Measurements from ENCODE around the gene GNAZ. TPM values are rescaled to one million over a fixed set of nuclear protein-coding genes. Genes with fewer than 3 reads are reported as not detected.

Gene GNAZ
- total RNA-seq, 4 donors from 2014 or later = 5.6 to 21.6 (median 12.1) TPM

GRCh38 chr22:23122992-23123803, 52.9 kb downstream of the GNAZ start:
- H3K36me3 ChIP-seq = no peaks in the 10 kb centered on the region
- no peak overlapping the region for H3K27ac ChIP-seq
- DNase-seq = no peak
- no peaks in the 10 kb centered on the region for H3K9me3 ChIP-seq
- TF ChIP-seq, protein P1, sequence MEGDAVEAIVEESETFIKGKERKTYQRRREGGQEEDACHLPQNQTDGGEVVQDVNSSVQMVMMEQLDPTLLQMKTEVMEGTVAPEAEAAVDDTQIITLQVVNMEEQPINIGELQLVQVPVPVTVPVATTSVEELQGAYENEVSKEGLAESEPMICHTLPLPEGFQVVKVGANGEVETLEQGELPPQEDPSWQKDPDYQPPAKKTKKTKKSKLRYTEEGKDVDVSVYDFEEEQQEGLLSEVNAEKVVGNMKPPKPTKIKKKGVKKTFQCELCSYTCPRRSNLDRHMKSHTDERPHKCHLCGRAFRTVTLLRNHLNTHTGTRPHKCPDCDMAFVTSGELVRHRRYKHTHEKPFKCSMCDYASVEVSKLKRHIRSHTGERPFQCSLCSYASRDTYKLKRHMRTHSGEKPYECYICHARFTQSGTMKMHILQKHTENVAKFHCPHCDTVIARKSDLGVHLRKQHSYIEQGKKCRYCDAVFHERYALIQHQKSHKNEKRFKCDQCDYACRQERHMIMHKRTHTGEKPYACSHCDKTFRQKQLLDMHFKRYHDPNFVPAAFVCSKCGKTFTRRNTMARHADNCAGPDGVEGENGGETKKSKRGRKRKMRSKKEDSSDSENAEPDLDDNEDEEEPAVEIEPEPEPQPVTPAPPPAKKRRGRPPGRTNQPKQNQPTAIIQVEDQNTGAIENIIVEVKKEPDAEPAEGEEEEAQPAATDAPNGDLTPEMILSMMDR (IDR thresholded peaks at IDR 0.05) = no peak
- TF ChIP-seq POLR2A (IDR thresholded peaks at IDR 0.05) = no peak
- intact Hi-C loops (cut with DNase I; ENCODE audit: low total_unique reads) = loop anchor here (10.0 kb wide), 1 partner anchor 168 kb away; no protein-coding TSS in a partner anchor
- no peak overlapping the region for H3K4me3 ChIP-seq
- no peaks in the 10 kb centered on the region for H3K27me3 ChIP-seq
- H3K4me1 ChIP-seq = no peaks in the 10 kb centered on the region

GRCh38 chr22:23123804-23124254, 53.5 kb downstream of the GNAZ start:
- no peak for TF ChIP-seq POLR2A (IDR thresholded peaks at IDR 0.05)
- TF ChIP-seq, protein P1 (IDR thresholded peaks at IDR 0.05) = no peak
- H3K36me3 ChIP-seq = no peaks in the 10 kb centered on the region
- no peaks in the 10 kb centered on the region for H3K27me3 ChIP-seq
- no peak overlapping the region for H3K27ac ChIP-seq
- no peaks in the 10 kb centered on the region for H3K9me3 ChIP-seq
- DNase-seq = no peak
- H3K4me3 ChIP-seq = no peak overlapping the region
- no peaks in the 10 kb centered on the region for H3K4me1 ChIP-seq
- intact Hi-C loops (cut with DNase I; ENCODE audit: low total_unique reads) = loop anchor here (10.0 kb wide), 1 partner anchor 169 kb away; no protein-coding TSS in a partner anchor

DNA sequence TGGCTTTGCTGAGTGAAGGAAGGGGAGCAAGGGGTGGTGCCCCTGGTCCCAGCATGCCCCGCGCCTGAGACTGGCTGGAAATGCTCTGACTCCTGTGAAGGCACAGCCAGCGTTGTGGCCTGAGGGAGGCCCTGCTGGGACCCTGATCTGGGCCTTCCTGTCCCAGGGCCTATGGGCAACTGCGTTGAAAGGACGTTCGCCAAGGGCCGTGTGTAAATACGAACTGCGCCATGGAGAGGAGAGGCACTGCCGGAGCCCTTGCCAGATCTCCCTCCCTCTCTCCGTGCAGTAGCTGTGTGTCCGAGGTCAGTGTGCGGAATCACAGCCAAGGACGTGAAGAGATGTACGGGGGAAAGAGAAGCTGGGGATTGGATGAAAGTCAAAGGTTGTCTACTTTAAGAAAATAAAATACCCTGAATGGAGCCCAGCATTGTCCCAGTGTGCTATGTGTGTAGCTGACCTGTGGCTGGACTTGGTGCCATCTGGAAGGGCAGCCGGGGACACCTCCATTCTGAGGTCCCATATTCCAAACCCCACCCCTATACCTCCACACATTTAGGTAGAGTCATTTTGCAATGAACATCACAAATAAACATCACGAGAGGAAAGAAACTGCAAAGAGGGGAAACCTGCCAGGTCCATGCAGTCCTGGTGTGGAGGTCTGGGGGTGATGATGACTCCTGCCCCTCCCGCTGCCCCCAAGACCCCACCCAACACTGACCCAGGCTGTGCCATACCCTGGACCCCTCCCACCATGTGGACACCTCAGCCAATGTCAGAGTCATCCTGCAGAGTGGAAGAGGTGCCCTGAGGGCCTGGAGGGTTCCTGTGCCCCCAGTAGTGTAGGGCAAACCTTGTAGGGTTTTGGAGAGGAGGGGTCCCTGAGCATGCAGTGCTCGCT, 54.5 kb downstream of the GNAZ start:
- no peak overlapping the region for H3K27ac ChIP-seq
- intact Hi-C loops (cut with DNase I; ENCODE audit: low total_unique reads) = loop anchor here (10.0 kb wide), 1 partner anchor 170 kb away; no protein-coding TSS in a partner anchor
- DNase-seq = no peak
- no peaks in the 10 kb centered on the region for H3K4me1 ChIP-seq
- H3K27me3 ChIP-seq = no peaks in the 10 kb centered on the region
- H3K9me3 ChIP-seq = no peaks in the 10 kb centered on the region
- TF ChIP-seq POLR2A (IDR thresholded peaks at IDR 0.05) = no peak
- TF ChIP-seq, protein P1 (IDR thresholded peaks at IDR 0.05) = no peak
- H3K36me3 ChIP-seq = no peaks in the 10 kb centered on the region
- no peak overlapping the region for H3K4me3 ChIP-seq

DNA sequence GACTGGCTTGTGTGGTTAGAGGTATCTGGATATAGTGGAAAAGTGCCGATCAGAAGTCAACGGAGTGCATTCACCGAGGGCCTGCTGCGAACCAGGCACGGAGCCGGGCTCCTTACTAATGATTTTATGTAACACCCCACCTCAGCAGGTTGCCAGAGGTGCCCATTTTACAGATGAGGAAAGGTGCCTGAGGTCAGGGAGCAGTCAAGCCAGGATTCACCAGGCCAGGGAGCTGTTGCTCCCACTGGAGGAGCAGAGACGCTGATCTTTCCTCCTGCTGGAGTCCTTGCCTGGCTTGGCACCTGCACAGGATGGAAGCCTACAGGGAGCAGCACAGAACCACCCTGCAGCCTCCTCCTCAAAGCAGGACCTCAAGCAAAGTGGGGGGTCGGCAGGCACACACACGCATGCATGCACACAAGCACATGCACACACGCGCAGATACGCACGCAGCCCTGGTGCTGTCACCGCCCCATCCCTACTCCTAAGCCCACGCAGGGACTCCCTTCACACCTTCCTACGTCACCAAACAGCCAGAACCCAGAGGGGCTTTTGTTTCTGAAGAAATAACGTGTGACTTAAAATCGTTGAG, 55.3 kb downstream of the GNAZ start:
- no peaks in the 10 kb centered on the region for H3K4me1 ChIP-seq
- H3K36me3 ChIP-seq = no peaks in the 10 kb centered on the region
- H3K27me3 ChIP-seq = no peaks in the 10 kb centered on the region
- no peak overlapping the region for H3K27ac ChIP-seq
- H3K9me3 ChIP-seq = no peaks in the 10 kb centered on the region
- intact Hi-C loops (cut with DNase I; ENCODE audit: low total_unique reads) = loop anchor here (10.0 kb wide), 1 partner anchor 171 kb away; no protein-coding TSS in a partner anchor
- no peak for DNase-seq
- no peak overlapping the region for H3K4me3 ChIP-seq
- TF ChIP-seq, protein P1 (IDR thresholded peaks at IDR 0.05) = no peak
- no peak for TF ChIP-seq POLR2A (IDR thresholded peaks at IDR 0.05)
